Prostate gland (tissue), 2 donors: ENCODE results near the gene PDE7B.

Source experiments
- POLR2A ChIP-seq: fragments of 450-650 bp; IDR thresholded peaks from one replicate; pipeline ENCODE4 v1.6.1; 2016; ENCODE audit warnings: antibody characterized with exemption, mild to moderate bottlenecking
- POLR2AphosphoS5 ChIP-seq: sonication (generic); formaldehyde crosslinking; IDR thresholded peaks from one replicate; pipeline ENCODE4 v1.6.1; 2017; ENCODE audit warnings: antibody characterized with exemption
- TF ChIP-seq, protein P1 (sequence below), 4 experiments: fragments of 200-600 bp in 2 of 4; fragments of 450-650 bp in 2 of 4; sonication (generic) in 2 of 4; IDR thresholded peaks; 1 replicate in 3 of 4; 2 replicates in 1 of 4; pipeline ENCODE4 v1.5.1; 2016 to 2019; ENCODE audit warnings: antibody characterized with exemption in 4 of 4, mild to moderate bottlenecking in 2 of 4, moderate library complexity in 2 of 4

DNA sequence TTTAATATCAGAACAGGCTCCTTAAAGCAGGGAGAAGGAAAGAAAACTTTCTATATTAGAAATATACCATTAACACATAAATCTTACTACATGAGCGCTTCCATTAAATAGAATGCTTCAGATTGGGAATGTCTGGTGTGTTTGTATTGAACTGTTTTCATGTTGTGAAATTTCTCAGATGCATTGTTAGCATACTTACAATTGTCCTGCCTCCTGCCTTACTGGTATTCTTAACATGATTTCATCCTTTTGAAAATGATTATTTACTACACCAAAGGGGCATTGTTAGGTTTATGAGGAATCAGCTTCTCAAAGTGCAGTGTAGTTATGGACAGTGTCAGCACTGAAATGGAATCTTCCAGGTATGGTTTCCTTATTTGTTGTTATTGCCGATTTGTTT is 253.1 kb downstream of the PDE7B start:
- no peak for TF ChIP-seq POLR2AphosphoS5
- TF ChIP-seq, protein P1, sequence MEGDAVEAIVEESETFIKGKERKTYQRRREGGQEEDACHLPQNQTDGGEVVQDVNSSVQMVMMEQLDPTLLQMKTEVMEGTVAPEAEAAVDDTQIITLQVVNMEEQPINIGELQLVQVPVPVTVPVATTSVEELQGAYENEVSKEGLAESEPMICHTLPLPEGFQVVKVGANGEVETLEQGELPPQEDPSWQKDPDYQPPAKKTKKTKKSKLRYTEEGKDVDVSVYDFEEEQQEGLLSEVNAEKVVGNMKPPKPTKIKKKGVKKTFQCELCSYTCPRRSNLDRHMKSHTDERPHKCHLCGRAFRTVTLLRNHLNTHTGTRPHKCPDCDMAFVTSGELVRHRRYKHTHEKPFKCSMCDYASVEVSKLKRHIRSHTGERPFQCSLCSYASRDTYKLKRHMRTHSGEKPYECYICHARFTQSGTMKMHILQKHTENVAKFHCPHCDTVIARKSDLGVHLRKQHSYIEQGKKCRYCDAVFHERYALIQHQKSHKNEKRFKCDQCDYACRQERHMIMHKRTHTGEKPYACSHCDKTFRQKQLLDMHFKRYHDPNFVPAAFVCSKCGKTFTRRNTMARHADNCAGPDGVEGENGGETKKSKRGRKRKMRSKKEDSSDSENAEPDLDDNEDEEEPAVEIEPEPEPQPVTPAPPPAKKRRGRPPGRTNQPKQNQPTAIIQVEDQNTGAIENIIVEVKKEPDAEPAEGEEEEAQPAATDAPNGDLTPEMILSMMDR (IDR thresholded peaks at IDR 0.05): no peak
- TF ChIP-seq POLR2A: no peak
